Endothelial cell of umbilical vein (primary cell): Measurements from ENCODE around the gene NCLN. TPM values are rescaled to one million over a fixed set of nuclear protein-coding genes. Genes with fewer than 3 reads are reported as not detected.

Source experiments
- BruUV-seq: library from RNA; stranded (reverse); fragments of 400-500 nt; replicated peaks from 2 replicates; lab custom pipeline; 2021; lab: Mats Ljungman, UMichigan
- CTCF ChIA-PET: fragments of 300-600, 350-600 bp; sonication (Branson Sonifier 250); formaldehyde crosslinking; loops from one replicate; lab custom pipeline; 2021; ENCODE audit warnings: antibody characterized with exemption, inconsistent platforms; lab: Charles Lee
- POLR2A ChIA-PET: fragments of 300-600, 350-600 bp; sonication (Branson Sonifier 250); formaldehyde crosslinking; loops from one replicate; lab custom pipeline; 2021; ENCODE audit warnings: antibody characterized with exemption, inconsistent platforms; lab: Charles Lee
- DNase-seq: peaks from one replicate; pipeline ENCODE4 v3.0.0-alpha.2; 2011; ENCODE audit warnings: low read depth, low spot score
- FAIRE-seq: peaks from 2 replicates; lab custom pipeline; 2011; peaks lifted over from hg19 to GRCh38; lab: Jason Lieb, UNC
- H2AFZ ChIP-seq: 2 replicates; pipeline ENCODE4 v1.6.0; 2012; ENCODE audit warnings: low read depth, low read length, control low read depth, inconsistent platforms
- H3K27ac ChIP-seq: 2 replicates; pipeline ENCODE4 v1.5.1; 2011; ENCODE audit warnings: low read depth, mild to moderate bottlenecking, control low read depth, low read length, moderate library complexity; ENCODE audit not compliant: insufficient read depth
- H3K27me3 ChIP-seq, 2 experiments: 2 replicates each; pipeline versions ENCODE4 v1.6.0 to v1.6.1; 2011; ENCODE audit warnings: low read length in 2 of 2, mixed read lengths in 1 of 2; ENCODE audit not compliant: control insufficient read depth in 2 of 2, insufficient read depth in 2 of 2
- H3K36me3 ChIP-seq, 2 experiments: 2 replicates in 1 of 2; 3 replicates in 1 of 2; pipeline ENCODE4 v1.5.1; 2011; ENCODE audit warnings: low read length in 2 of 2, mild to moderate bottlenecking in 1 of 2, moderate library complexity in 1 of 2; ENCODE audit not compliant: control insufficient read depth in 2 of 2, insufficient read depth in 2 of 2; ENCODE audit errors: extremely low read depth in 1 of 2
- H3K4me1 ChIP-seq: 3 replicates; pipeline ENCODE4 v1.5.1; 2011; ENCODE audit warnings: mild to moderate bottlenecking, low read length; ENCODE audit not compliant: control insufficient read depth, insufficient read depth; ENCODE audit errors: extremely low read depth
- H3K4me2 ChIP-seq: 2 replicates; pipeline ENCODE4 v1.6.1; 2011; ENCODE audit warnings: low read length, control low read depth, mixed read lengths; ENCODE audit not compliant: insufficient read depth
- H3K4me3 ChIP-seq, 3 experiments: fragments of 200-600 bp in 1 of 3; sonication (generic), shearing (Covaris generic) in 1 of 3; replicated peaks in 1 of 3; 2 replicates each; pipeline ENCODE4 v1.5.1; 2011 to 2016; ENCODE audit warnings: control low read depth in 3 of 3, low read length in 3 of 3, mild to moderate bottlenecking in 2 of 3, inconsistent platforms in 1 of 3, low read depth in 1 of 3, moderate library complexity in 1 of 3; ENCODE audit not compliant: insufficient read depth in 1 of 3
- H3K79me2 ChIP-seq: 2 replicates; pipeline ENCODE4 v1.6.0; 2012; ENCODE audit warnings: low read length, inconsistent platforms; ENCODE audit not compliant: control insufficient read depth, insufficient read depth
- H3K9ac ChIP-seq: replicated peaks from 2 replicates; pipeline ENCODE3; 2011; ENCODE audit warnings: low read length, control low read depth; ENCODE audit not compliant: insufficient read depth; ENCODE audit errors: extremely low read depth
- H3K9me1 ChIP-seq: replicated peaks from 3 replicates; pipeline ENCODE4 v1.6.0; 2011; ENCODE audit warnings: mild to moderate bottlenecking, low read length; ENCODE audit not compliant: control insufficient read depth, insufficient read depth; ENCODE audit errors: extremely low read depth
- H3K9me3 ChIP-seq: replicated peaks from 2 replicates; pipeline ENCODE4 v1.5.1; 2012; ENCODE audit warnings: low read length, inconsistent platforms; ENCODE audit not compliant: control insufficient read depth, insufficient read depth
- H4K20me1 ChIP-seq: replicated peaks from 2 replicates; pipeline ENCODE3; 2011; ENCODE audit warnings: mild to moderate bottlenecking, low read length; ENCODE audit not compliant: control insufficient read depth, insufficient read depth; ENCODE audit errors: extremely low read depth
- EZH2 ChIP-seq: IDR thresholded peaks from 2 replicates; pipeline ENCODE4 v1.6.1; 2012; ENCODE audit warnings: borderline replicate concordance, low read depth, mild to moderate bottlenecking, moderate library complexity, low read length, inconsistent platforms; ENCODE audit not compliant: severe bottlenecking
- FOS ChIP-seq: IDR thresholded peaks from 2 replicates; pipeline ENCODE4 v1.6.1; 2011; ENCODE audit warnings: mild to moderate bottlenecking, low read length, moderate library complexity, borderline replicate concordance; ENCODE audit not compliant: insufficient read depth
- GATA2 ChIP-seq: IDR thresholded peaks from 2 replicates; pipeline ENCODE4 v1.7.0; 2011; ENCODE audit warnings: low read depth, mild to moderate bottlenecking, moderate library complexity, mixed read lengths, low read length; ENCODE audit not compliant: insufficient read length, insufficient read depth
- JUN ChIP-seq: IDR thresholded peaks from 2 replicates; pipeline ENCODE4 v1.6.1; 2011; ENCODE audit warnings: borderline replicate concordance, low read depth; ENCODE audit not compliant: insufficient read length, insufficient read depth
- MYC ChIP-seq: IDR thresholded peaks from one replicate; pipeline ENCODE4 v1.6.1; 2011; ENCODE audit warnings: mild to moderate bottlenecking, low read depth, low read length
- POLR2A ChIP-seq: IDR thresholded peaks from 2 replicates; pipeline ENCODE4 v1.6.1; 2012; ENCODE audit warnings: low read depth, mild to moderate bottlenecking, control low read depth, low read length
- POLR2AphosphoS5 ChIP-seq: IDR thresholded peaks from 2 replicates; pipeline ENCODE4 v1.6.1; 2012; ENCODE audit warnings: low read depth, mild to moderate bottlenecking, control low read depth, low read length, moderate library complexity; ENCODE audit not compliant: insufficient read depth
- dilution Hi-C: fragments of 300-500 bp; cut with MboI; formaldehyde crosslinking; loops from one replicate; pipeline ENCODE4 v1.15.0; 2019; ENCODE audit warnings: low sequenced_read_pairs; ENCODE audit not compliant: extremely low pct_ligation_motif_present
- intact Hi-C: fragments of 100-400 bp; cut with micrococcal nuclease; formaldehyde crosslinking; loops from one replicate; pipeline ENCODE4 v1.10.0; 2022
- polyA plus RNA-seq, 4 experiments: library from polyadenylated mRNA; depleted of rRNA in 3 of 4; stranded (reverse) in 3 of 4; unstranded in 1 of 4; fragments of >200 nt; gene quantifications; 2 replicates each; pipeline versions ENCODE4 v1.2.1 to v1.2.3, GENCODE V29; 2011 to 2012; ENCODE audit warnings: missing spikeins in 1 of 4
- total RNA-seq: library from RNA; stranded (reverse); gene quantifications from 2 replicates; pipeline ENCODE4 v1.2.3, GENCODE V29; 2021
- TF ChIP-seq, protein P1 (sequence below), 2 donors: IDR thresholded peaks; 1 replicate in 1 of 2; 2 replicates in 1 of 2; pipeline ENCODE4 v1.5.1; 2011; ENCODE audit warnings: low read length in 2 of 2, mild to moderate bottlenecking in 2 of 2, moderate library complexity in 2 of 2, control low read depth in 1 of 2, inconsistent platforms in 1 of 2, low read depth in 1 of 2; ENCODE audit not compliant: insufficient read depth in 1 of 2; ENCODE audit errors: extremely low read depth in 1 of 2
- TF ChIP-seq, protein P2 (sequence below): IDR thresholded peaks from 2 replicates; pipeline ENCODE4 v1.6.1; 2011; ENCODE audit not compliant: insufficient read depth, insufficient read length

NCLN gene
- total and polyA plus RNA-seq, 2 donors (not counting 3 experiments of a cell fraction or from before 2014, with no cell fraction given) = 97.2 to 102 TPM

DNA sequence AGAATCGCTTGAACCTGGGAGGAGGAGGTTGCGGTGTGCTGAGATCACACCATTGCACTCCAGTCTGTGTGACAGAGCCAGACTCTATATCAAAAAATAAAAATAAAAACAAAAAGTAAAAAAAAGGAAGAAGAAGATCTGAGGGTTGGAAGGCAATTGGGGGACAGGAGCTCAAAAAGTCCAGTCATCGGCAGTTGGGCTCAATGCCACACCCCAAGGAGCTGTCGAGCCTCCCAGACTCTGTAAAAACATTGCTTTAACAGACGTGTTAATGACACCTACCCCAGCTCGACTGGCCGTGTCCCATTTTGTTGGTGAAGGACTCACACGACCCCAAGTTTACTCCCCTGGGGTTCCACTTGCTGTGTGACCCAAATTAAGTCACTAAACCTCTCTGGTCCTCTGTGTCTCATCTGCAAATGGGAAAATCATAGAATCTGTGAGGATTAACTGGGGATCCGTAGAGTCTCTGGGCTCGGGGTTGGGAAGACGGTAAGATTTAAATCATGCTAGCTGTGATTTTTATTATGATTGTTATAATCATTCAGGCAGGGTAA, 42.9 kb upstream of the NCLN start:
- Histone ChIP-seq H2AFZ (no peak overlapping the region), H3K4me1 (peaks cover 23% of the 10 kb centered on the region), H3K27ac (peak overlapping the region; percentile 97), H3K4me3 (no peak overlapping the region), H3K9me1 (no peaks in the 10 kb centered on the region), H3K79me2 (no peaks in the 10 kb centered on the region), H3K27me3 (no peaks in the 10 kb centered on the region), H3K9ac (peak overlapping the region; percentile 67), H4K20me1 (no peaks in the 10 kb centered on the region), H3K4me2 (peak overlapping the region; percentile 26), H3K36me3 (no peaks in the 10 kb centered on the region), H3K9me3 (no peaks in the 10 kb centered on the region)
- intact Hi-C loops = loop anchor here (1.0 kb wide), 3 partner anchors 12 to 193 kb away; no protein-coding TSS in a partner anchor
- dilution Hi-C loops = no loop called here
- ChIA-PET POLR2A (interaction anchor here (1.4 kb wide), 1 partner anchor 193 kb away, joined by 6 read pairs; no protein-coding TSS in a partner anchor), CTCF (interaction anchor here (0.9 to 8.4 kb wide), 3 partner anchors 13 to 34 kb away, joined by 4 to 122 read pairs (median 8); no protein-coding TSS in a partner anchor)
- no peak for TF ChIP-seq POLR2A
- TF ChIP-seq MYC = no peak
- no peak for TF ChIP-seq EZH2
- TF ChIP-seq, protein P1, sequence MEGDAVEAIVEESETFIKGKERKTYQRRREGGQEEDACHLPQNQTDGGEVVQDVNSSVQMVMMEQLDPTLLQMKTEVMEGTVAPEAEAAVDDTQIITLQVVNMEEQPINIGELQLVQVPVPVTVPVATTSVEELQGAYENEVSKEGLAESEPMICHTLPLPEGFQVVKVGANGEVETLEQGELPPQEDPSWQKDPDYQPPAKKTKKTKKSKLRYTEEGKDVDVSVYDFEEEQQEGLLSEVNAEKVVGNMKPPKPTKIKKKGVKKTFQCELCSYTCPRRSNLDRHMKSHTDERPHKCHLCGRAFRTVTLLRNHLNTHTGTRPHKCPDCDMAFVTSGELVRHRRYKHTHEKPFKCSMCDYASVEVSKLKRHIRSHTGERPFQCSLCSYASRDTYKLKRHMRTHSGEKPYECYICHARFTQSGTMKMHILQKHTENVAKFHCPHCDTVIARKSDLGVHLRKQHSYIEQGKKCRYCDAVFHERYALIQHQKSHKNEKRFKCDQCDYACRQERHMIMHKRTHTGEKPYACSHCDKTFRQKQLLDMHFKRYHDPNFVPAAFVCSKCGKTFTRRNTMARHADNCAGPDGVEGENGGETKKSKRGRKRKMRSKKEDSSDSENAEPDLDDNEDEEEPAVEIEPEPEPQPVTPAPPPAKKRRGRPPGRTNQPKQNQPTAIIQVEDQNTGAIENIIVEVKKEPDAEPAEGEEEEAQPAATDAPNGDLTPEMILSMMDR (IDR thresholded peaks at IDR 0.05; ENCODE audit: extremely low read depth in 1 of 2, insufficient read depth in 1 of 2, low read depth in 1 of 2, low read length in 2 of 2) = no peak
- no peak for TF ChIP-seq POLR2AphosphoS5
- TF ChIP-seq FOS = no peak
- TF ChIP-seq GATA2 = no peak
- TF ChIP-seq, protein P2, sequence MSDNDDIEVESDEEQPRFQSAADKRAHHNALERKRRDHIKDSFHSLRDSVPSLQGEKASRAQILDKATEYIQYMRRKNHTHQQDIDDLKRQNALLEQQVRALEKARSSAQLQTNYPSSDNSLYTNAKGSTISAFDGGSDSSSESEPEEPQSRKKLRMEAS = no peak
- TF ChIP-seq JUN = no peak
- no TSS peak for BruUV-seq
- no peak for DNase-seq
- peak; percentile 50 for FAIRE-seq
